DMS53 treated with DMSO at 0.1 percent for 48 hours (cell line): ENCODE measurements around the gene ACADS.
"Not testable (repeated sequence)": the region's sequence is repeated elsewhere in the genome, so short reads cannot be mapped to it uniquely, and the experiment has no call there.

Experiments used
- DNase-seq: peaks from one replicate; lab custom pipeline; 2025; ENCODE audit not compliant: unreplicated experiment; lab: John Stamatoyannopoulos, UW

ACADS gene

DNA sequence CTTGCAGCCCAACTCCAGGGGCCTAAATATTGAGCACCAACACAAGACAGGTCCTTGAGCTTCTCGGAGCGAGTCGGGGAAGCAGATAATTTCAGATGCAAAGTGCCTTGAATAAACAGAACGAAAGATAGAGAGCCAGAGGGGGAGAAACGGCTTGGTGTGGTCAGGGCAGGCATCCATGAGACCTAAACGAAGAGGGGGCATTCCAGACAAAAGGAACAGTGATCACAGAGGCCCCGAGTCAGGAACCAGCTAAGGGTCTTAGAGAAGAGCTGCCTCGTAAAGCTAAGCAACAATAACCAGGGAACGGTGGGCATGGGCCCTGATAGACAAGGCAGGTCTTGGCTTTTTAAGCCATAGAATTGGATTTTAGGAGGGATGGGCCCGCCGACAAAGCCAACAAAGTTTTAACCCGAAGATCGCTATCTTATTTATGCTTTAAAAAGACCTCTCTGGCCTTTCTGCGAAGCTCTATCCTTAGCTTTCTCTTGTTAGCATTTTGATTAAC is 421 bp upstream of the ACADS start:
- no peak for DNase-seq

GRCh38 chr12:120726510-120726793 is 826 bp downstream of the ACADS start:
- no peak for DNase-seq

DNA sequence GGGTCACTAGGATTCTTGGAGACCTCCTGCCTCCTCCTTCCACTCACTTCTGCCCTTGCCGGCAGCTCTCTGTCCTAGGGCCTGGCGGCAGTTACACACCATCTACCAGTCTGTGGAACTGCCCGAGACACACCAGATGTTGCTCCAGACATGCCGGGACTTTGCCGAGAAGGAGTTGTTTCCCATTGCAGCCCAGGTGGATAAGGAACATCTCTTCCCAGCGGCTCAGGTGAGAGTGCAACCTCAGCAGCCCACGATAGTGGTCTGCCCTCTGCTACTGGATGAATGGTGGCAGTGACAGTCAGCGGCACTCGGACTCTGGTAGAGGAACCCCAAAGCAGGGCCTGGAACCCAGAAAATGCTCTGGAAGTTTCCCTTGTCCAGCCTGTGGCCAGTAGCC is 1.3 kb downstream of the ACADS start:
- no peak for DNase-seq

GRCh38 chr12:120732198-120732597 is 6.6 kb downstream of the ACADS start:
- DNase-seq: not testable (repeated sequence)

GRCh38 chr12:120733574-120733973 is 7.9 kb downstream of the ACADS start:
- DNase-seq: no peak

GRCh38 chr12:120734210-120734609 is 8.6 kb downstream of the ACADS start:
- no peak for DNase-seq

DNA sequence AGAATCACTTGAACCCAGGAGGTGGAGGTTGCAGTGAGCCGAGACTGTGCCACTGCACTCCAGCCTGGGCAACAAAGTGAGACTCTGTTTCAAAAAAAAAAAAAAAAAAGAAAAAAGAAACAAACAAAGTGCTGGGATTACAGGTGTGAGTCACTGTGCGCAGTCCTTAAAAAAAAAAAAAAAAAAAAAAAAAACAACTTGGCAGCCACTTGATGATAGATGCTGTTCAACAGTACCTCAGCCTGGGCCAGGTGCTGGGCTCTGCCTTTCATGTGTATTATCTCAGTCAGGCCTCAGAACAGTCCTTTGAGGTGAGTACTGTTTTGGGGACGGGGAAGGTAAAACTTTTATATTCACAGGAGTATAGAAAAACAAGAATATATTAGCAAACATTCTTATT is 9.6 kb downstream of the ACADS start:
- peak; percentile 67 for DNase-seq

GRCh38 chr12:120736404-120737331 is 11.0 kb downstream of the ACADS start:
- no peak for DNase-seq

DNA sequence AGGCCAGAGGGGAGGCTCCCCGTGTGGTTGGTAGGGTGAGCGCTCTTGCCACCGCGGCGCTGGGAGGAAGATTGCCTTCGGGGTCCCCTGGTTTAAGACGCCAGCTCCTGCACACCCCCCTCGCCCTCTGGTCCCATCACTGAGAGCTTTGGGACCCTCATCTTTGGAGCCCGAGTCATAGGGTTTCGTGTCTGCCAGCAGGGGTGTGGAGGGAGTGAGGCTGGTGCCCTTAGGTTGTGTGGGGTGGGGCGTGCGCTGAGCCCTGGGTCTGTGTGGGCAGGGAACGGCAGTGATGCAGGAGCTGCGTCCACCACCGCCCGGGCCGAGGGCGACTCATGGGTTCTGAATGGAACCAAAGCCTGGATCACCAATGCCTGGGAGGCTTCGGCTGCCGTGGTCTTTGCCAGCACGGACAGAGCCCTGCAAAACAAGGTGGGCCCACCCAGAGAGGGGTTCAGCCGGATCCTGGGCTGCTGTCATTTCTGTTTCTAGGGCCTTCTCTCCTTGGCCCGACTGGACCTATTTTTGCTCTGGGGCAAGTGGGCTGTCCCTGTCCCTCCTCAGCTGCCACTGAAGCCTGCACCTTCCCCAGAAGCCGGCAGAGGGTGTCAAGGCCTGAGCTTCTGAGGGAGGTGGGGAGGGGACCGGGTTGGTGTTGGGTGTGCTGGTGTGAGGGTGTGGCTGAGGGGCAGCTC is 12.1 kb downstream of the ACADS start:
- no peak for DNase-seq

DNA sequence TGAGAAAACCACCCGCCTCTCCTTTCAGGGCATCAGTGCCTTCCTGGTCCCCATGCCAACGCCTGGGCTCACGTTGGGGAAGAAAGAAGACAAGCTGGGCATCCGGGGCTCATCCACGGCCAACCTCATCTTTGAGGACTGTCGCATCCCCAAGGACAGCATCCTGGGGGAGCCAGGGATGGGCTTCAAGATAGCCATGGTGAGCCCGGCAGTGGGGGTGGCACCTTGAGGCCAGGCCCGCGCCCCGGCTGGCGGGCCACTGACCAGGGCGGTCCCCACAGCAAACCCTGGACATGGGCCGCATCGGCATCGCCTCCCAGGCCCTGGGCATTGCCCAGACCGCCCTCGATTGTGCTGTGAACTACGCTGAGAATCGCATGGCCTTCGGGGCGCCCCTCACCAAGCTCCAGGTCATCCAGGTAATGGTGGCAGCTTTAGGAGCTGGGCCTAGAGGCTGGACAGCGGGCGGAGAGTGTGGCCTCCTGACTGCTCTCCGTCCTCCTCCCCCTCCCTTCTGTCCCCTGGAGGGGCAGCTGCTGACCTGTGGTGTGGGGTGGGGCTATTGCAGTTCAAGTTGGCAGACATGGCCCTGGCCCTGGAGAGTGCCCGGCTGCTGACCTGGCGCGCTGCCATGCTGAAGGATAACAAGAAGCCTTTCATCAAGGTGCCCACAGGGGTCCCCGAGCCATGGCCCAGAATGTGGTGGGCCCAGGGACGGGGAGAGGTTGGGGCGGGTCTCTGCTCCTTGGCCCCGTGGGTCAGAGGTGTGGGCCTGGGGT is 12.8 kb downstream of the ACADS start:
- DNase-seq: no peak

GRCh38 chr12:120739031-120739762 is 13.6 kb downstream of the ACADS start:
- DNase-seq: no peak

GRCh38 chr12:120739821-120740613 is 14.4 kb downstream of the ACADS start:
- DNase-seq: no peak

DNA sequence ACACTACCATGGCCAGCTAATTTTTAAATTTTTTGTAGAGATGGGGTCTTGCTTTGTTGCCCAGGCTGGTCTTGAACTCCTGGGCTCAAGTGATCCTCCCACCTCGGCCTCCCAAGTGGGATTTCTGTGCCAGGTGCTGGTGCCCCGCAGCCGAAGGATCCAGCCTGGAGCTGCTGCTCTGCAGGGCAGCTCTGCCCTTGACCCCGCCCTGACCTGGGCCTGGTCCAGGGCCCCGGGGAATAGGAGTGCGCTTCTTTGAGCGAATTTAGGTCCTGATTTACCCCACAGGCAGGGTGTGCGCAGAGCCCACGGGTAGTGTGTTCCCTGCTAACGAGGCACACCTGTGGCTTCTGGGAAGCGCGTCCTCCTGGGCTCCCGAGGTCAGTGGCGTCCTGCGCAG is 15.2 kb downstream of the ACADS start:
- no peak for DNase-seq

- no peak for DNase-seq
These were observed 16.1 kb downstream of the ACADS start for GRCh38 chr12:120741476-120742421.

DNA sequence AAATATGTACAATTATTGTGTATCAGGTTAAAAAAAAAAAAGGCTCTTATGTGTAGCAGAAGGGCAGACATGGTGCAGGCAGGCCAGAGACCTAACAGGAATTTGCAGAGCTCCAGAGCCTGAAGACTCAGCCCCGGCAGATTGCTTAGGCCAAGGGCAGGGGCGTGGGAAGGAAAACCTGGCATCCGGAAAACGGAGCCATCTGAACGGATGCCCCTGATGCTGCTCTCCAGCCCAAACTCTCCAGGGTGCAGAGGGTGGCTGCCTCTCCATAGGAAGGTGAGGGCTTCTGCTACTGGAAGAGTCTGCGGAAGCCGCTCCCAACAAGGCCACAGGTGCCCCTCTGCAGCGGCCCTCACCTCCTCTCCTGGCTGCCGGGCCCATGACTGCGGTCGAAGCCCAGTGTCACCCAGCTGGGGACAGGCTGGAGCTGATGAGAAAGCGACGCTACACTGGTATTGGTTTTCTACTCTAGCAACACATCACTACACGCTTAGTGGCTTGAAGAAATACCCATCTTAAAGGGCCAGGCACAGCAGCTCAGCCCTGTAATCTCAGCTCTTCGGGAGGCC is 19.4 kb downstream of the ACADS start:
- DNase-seq: no peak

DNA sequence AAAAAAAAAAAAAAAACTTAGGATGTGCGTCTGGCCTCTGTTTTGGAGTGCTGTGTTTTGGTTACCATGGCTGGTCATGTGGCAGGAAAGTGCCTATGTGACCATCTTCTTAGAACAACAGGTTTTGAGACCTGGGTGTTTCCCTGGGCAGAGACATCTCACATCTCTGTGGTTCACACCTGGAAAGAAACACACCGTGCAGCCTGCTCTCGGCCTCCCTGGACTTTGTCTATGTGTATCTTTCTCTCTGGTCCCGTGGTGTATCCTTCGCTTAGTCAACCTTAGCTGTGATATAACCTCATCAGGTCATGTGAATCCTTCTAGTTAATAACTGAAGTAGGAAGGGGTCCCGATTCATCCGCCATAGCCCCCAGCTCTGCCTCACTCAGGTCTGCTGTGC is 22.6 kb downstream of the ACADS start:
- no peak for DNase-seq

DNA sequence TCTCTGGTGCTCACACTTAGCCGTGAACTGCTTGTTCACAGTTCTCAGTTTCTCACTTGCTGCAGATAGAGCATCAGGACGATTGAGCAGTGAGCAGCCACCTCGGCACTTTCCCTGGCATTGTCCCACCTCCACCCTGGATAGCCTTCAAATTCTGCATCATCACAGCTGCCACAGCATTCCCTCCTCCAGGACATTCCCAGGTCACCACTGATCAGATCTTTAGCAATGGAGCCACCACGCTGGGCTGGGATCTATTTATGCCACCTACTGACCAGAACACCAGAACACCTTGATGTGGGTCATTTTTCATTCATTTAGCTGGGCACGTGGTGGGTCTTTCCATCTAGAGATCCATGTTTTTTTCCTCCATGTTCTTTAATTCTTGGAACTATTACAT is 23.6 kb downstream of the ACADS start:
- DNase-seq: no peak

DNA sequence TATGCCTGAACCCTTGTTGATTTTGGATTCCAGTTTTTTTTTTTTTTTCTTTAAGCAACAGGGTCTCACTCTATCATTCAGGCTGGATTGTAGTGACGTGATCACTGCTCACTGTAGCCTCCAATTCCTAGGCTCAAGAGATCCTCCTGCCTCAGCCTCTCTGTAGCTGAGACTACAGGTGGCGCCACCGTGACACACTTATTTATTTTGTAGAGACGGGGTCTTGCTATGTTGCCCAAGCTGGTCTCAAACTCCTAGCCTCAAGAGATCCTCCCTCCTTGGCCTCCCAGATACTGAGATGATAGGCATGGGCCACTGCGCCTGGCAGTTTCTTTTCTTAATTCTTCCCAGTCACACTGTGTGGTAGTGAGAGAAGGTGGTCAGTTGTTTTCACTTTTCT is 25.2 kb downstream of the ACADS start:
- DNase-seq: no peak

GRCh38 chr12:120751389-120751788 is 25.8 kb downstream of the ACADS start:
- no peak for DNase-seq
